K562 (cell line): ENCODE results near the gene IRF2BP2. TPM values are rescaled to one million over a fixed set of nuclear protein-coding genes. Genes with fewer than 3 reads are reported as not detected.

Source experiments
- ATAC-seq: fragments of 200-7000 bp; cut with Tn5 transposase; 3 replicates; pipeline ENCODE4 v1.9.1; 2020; ENCODE audit warnings: moderate library complexity
- BruUV-seq: library from RNA; stranded (reverse); fragments of 400-500 nt; replicated peaks from 2 replicates; lab custom pipeline; 2021; lab: Mats Ljungman, UMichigan
- CTCF ChIA-PET: fragments of 300-600 bp; formaldehyde crosslinking; extraction: SDS; loops from one replicate; lab custom pipeline; 2021; ENCODE audit warnings: low intra/inter-chr PET ratio; lab: Yijun Ruan, JAX
- POLR2A ChIA-PET: fragments of 300-600, 350-650 bp; sonication (Branson Sonifier 250); formaldehyde crosslinking; extraction: SDS; loops from one replicate; lab custom pipeline; 2021; ENCODE audit warnings: antibody characterized with exemption, inconsistent platforms; lab: Yijun Ruan, JAX
- DNase-seq, 4 experiments: peaks; one replicate each; pipeline versions ENCODE4 v3.0.0 to v3.0.0-alpha.2; 2011 to 2018; ENCODE audit warnings: low spot score in 3 of 4, mixed read lengths in 3 of 4; ENCODE audit errors: extremely low read depth in 1 of 4
- FAIRE-seq: peaks from 2 replicates; lab custom pipeline; 2011; peaks lifted over from hg19 to GRCh38; lab: Jason Lieb, UNC
- H2AFZ ChIP-seq: 2 replicates; pipeline ENCODE4 v1.6.0; 2011; ENCODE audit warnings: low read depth, low read length, control low read depth, inconsistent platforms
- H3K27ac ChIP-seq: fragments of 200-600 bp; 3 replicates; pipeline ENCODE4 v1.8.0; 2011; ENCODE audit warnings: low read depth, mild to moderate bottlenecking, control low read depth, inconsistent platforms, low read length, moderate library complexity, mixed read lengths; ENCODE audit errors: extremely low read depth
- H3K27me3 ChIP-seq, 2 experiments: fragments of 300-600 bp in 1 of 2; 2 replicates in 1 of 2; 3 replicates in 1 of 2; pipeline versions ENCODE4 v1.6.0 to v1.8.0; 2011; ENCODE audit warnings: inconsistent platforms in 2 of 2, low read length in 2 of 2, mild to moderate bottlenecking in 1 of 2, mixed read lengths in 1 of 2, moderate library complexity in 1 of 2; ENCODE audit not compliant: control insufficient read depth in 2 of 2, insufficient read depth in 2 of 2
- H3K36me3 ChIP-seq: fragments of 300-600 bp; 3 replicates; pipeline ENCODE4 v1.8.0; 2011; ENCODE audit warnings: mild to moderate bottlenecking, low read length, inconsistent platforms; ENCODE audit not compliant: control insufficient read depth, insufficient read depth
- H3K4me1 ChIP-seq, 2 experiments: fragments of 200-600 bp in 1 of 2; replicated peaks in 1 of 2; 2 replicates in 1 of 2; 3 replicates in 1 of 2; pipeline versions ENCODE4 v1.5.1 to v1.8.0; 2011; ENCODE audit warnings: inconsistent platforms in 2 of 2, low read length in 2 of 2, mild to moderate bottlenecking in 1 of 2, mixed read lengths in 1 of 2, moderate library complexity in 1 of 2; ENCODE audit not compliant: control insufficient read depth in 2 of 2, insufficient read depth in 2 of 2
- H3K4me2 ChIP-seq: 2 replicates; pipeline ENCODE4 v1.6.1; 2011; ENCODE audit warnings: low read length, control low read depth, inconsistent platforms, mixed read lengths; ENCODE audit not compliant: insufficient read depth
- H3K4me3 ChIP-seq: fragments of 200-600 bp; sonication (generic), shearing (Covaris generic); 2 replicates; pipeline ENCODE4 v1.5.1; 2016; ENCODE audit warnings: control low read depth, inconsistent platforms
- H3K79me2 ChIP-seq: fragments of 200-600 bp; 3 replicates; pipeline ENCODE4 v1.8.0; 2011; ENCODE audit warnings: low read length, inconsistent platforms; ENCODE audit not compliant: control insufficient read depth, insufficient read depth
- H3K9ac ChIP-seq, 2 experiments: 2 replicates each; pipeline versions ENCODE4 v1.6.0 to v1.6.1; 2011; ENCODE audit warnings: low read depth in 2 of 2, low read length in 2 of 2, control low read depth in 1 of 2, inconsistent platforms in 1 of 2, mild to moderate bottlenecking in 1 of 2, mixed read lengths in 1 of 2; ENCODE audit not compliant: insufficient read depth in 1 of 2
- H3K9me1 ChIP-seq: one replicate; pipeline ENCODE4 v1.6.0; 2011; ENCODE audit warnings: inconsistent platforms, mild to moderate bottlenecking, low read length, moderate library complexity; ENCODE audit not compliant: control insufficient read depth, insufficient read depth
- H3K9me3 ChIP-seq: replicated peaks from 2 replicates; pipeline ENCODE4 v1.5.1; 2011; ENCODE audit warnings: low read depth, low read length, inconsistent platforms; ENCODE audit not compliant: control insufficient read depth, insufficient read depth
- H4K20me1 ChIP-seq: replicated peaks from 2 replicates; pipeline ENCODE4 v1.6.1; 2011; ENCODE audit warnings: low read length, inconsistent platforms, mixed read lengths; ENCODE audit not compliant: control insufficient read depth, insufficient read depth
- BDP1 ChIP-seq: IDR thresholded peaks from 3 replicates; pipeline ENCODE4 v1.6.1; 2011; ENCODE audit not compliant: insufficient read length, insufficient read depth
- HINFP ChIP-seq: fragments of 450-650 bp; conservative IDR thresholded peaks from 2 replicates; pipeline ENCODE4 v1.6.1; 2016; ENCODE audit warnings: missing genetic modification characterization, low read depth, mild to moderate bottlenecking, control low read depth, missing compliant biosample characterization
- HMBOX1 ChIP-seq: sonication (generic); IDR thresholded peaks from 2 replicates; pipeline ENCODE4 v1.6.1; 2016
- MITF ChIP-seq: IDR thresholded peaks from 2 replicates; pipeline ENCODE4 v1.6.1; 2014; ENCODE audit warnings: antibody characterized with exemption
- SUPT5H ChIP-seq: fragments of 450-650 bp; IDR thresholded peaks from 2 replicates; pipeline ENCODE4 v1.6.1; 2016
- TRIM25 ChIP-seq: fragments of 450-650 bp; IDR thresholded peaks from 2 replicates; pipeline ENCODE4 v1.7.0; 2016; ENCODE audit warnings: borderline replicate concordance
- USF2 ChIP-seq: sonication (generic); formaldehyde crosslinking; IDR thresholded peaks from 2 replicates; pipeline ENCODE4 v1.5.0; 2020; ENCODE audit warnings: missing genetic modification reagents
- WGBS: fragments of 100-300 bp; shearing (Covaris generic); methylation state at CpG from one replicate; pipeline ENCODE4 v1.1.6; 2016; ENCODE audit warnings: low coverage, mixed read lengths; ENCODE audit not compliant: insufficient coverage; ENCODE audit errors: missing lambda C conversion rate; 5-methylcytosine and 5-hydroxymethylcytosine counted together
- in situ Hi-C: fragments of 300-500 bp; cut with MboI; formaldehyde crosslinking; loops from 4 replicates; pipeline ENCODE4 v1.15.0; 2018; ENCODE audit warnings: inconsistent platforms, mixed read lengths
- intact Hi-C: fragments of 100-400 bp; cut with micrococcal nuclease; formaldehyde crosslinking; loops from 2 replicates; pipeline ENCODE4 v1.14.2; 2022
- polyA plus RNA-seq, 8 experiments: library from polyadenylated mRNA; depleted of rRNA in 4 of 8; stranded (reverse) in 5 of 8; unstranded in 3 of 8; fragments of >200 nt; fragmentation: Nextera tagmentation in 2 of 8; fragmentation: Illumina TruSeq in 1 of 8; extraction: Ambion mirVana in 2 of 8; extraction: Trizol in 1 of 8; gene quantifications; 2 replicates each; pipeline versions ENCODE4 v1.2.1 to v1.2.3, GENCODE V29; 2011 to 2014; ENCODE audit warnings: inconsistent platforms in 1 of 8, missing spikeins in 1 of 8
- total RNA-seq, 7 experiments: library from RNA; depleted of rRNA in 6 of 7; stranded (reverse); fragments of >200 nt in 6 of 7; fragmentation: Illumina TruSeq in 2 of 7; extraction: Trizol in 2 of 7; gene quantifications; 2 replicates each; pipeline versions ENCODE4 v1.2.1 to v1.2.3, GENCODE V29; 2011 to 2021; ENCODE audit warnings: low replicate concordance in 1 of 7

The IRF2BP2 gene
- total and polyA plus RNA-seq, 9 of the 15 experiments (the other 6 are each of a cell fraction or from before 2014, with no cell fraction given) = 7.7 to 68.6 (median 22.1) TPM

- in situ Hi-C loops = no loop called here
- Histone ChIP-seq H3K4me2 (no peak overlapping the region), H3K4me3 (no peak overlapping the region), H3K9ac (peak overlapping the region in 1 of 2 experiments; percentile 47; a peak in 1 of 4 replicates), H4K20me1 (no peaks in the 10 kb centered on the region), H3K27ac (no peak overlapping the region), H3K9me1 (no peaks in the 10 kb centered on the region), H3K79me2 (no peaks in the 10 kb centered on the region), H3K27me3 (no peaks in the 10 kb centered on the region), H3K9me3 (no peaks in the 10 kb centered on the region), H3K36me3 (no peaks in the 10 kb centered on the region), H3K4me1 (peaks cover 7 to 28% of the 10 kb centered on the region in 2 experiments), H2AFZ (peak overlapping the region; percentile 85)
- 57% methylated on average over 9 of the region's 9 CpGs for whole genome bisulfite sequencing
- intact Hi-C loops = loop anchor here (5.0 kb wide), 1 partner anchor 35 kb away; no protein-coding TSS in a partner anchor
- ChIA-PET CTCF (interaction anchor here (0.7 kb wide), 1 partner anchor 12 kb away, joined by 5 read pairs; no protein-coding TSS in a partner anchor), POLR2A (interaction anchor here (0.6 to 0.9 kb wide), 5 partner anchors 12 to 32 kb away, joined by 3 read pairs; no protein-coding TSS in a partner anchor)
- ATAC-seq (no peak; the same call in 1 of the 3 replicates), FAIRE-seq (no peak), DNase-seq (no peak)
- no TSS peak for BruUV-seq
- TF ChIP-seq TRIM25 (no peak), HMBOX1 (no peak), BDP1 (no peak), HINFP (tag) (no peak), MITF (no peak), SUPT5H (no peak), USF2 (CRISPR knock-in tag) (no peak)
These were observed 27.2 kb downstream of the IRF2BP2 start for GRCh38 chr1:234582681-234583301.
